B cell (primary cell): ENCODE measurements around the gene AQP3. TPM values are rescaled to one million over a fixed set of nuclear protein-coding genes. Genes with fewer than 3 reads are reported as not detected.

Source experiments
- ATAC-seq: fragments of 200-7000 bp; cut with Tn5 transposase; one replicate; pipeline ENCODE4 v1.10.0; 2021; ENCODE audit warnings: low read depth, mild to moderate bottlenecking, moderate number of reproducible peaks, moderate library complexity
- CTCF ChIA-PET: fragments of 350-600 bp; sonication (Branson Sonifier 250); formaldehyde crosslinking; loops from one replicate; lab custom pipeline; 2021; ENCODE audit warnings: antibody characterized with exemption, inconsistent platforms; lab: Charles Lee
- POLR2A ChIA-PET: fragments of 350-600 bp; sonication (Branson Sonifier 250); formaldehyde crosslinking; loops from one replicate; lab custom pipeline; 2021; ENCODE audit warnings: antibody characterized with exemption; lab: Charles Lee
- DNase-seq: peaks from one replicate; pipeline ENCODE4 v3.0.0; 2013
- H2AFZ ChIP-seq: 2 replicates; pipeline ENCODE4 v1.6.1; 2012; ENCODE audit warnings: mild to moderate bottlenecking, low read depth, low read length; ENCODE audit not compliant: insufficient read depth, poor library complexity, severe bottlenecking
- H3K27ac ChIP-seq, 2 donors: 1 replicate in 1 of 2; 2 replicates in 1 of 2; pipeline ENCODE4 v1.5.1; 2012 to 2013; ENCODE audit warnings: low read length in 2 of 2, mild to moderate bottlenecking in 2 of 2, moderate library complexity in 1 of 2
- H3K27me3 ChIP-seq, 4 experiments: fragments of 200-600 bp in 1 of 4; sonication (generic) in 1 of 4; replicated peaks in 1 of 4; 1 replicate in 2 of 4; 2 replicates in 2 of 4; pipeline versions ENCODE4 v1.6.1 to v1.7.0; 2013 to 2016; ENCODE audit warnings: low read length in 3 of 4, mild to moderate bottlenecking in 2 of 4, mixed read lengths in 1 of 4, moderate library complexity in 1 of 4; ENCODE audit not compliant: insufficient read depth in 4 of 4, control insufficient read depth in 3 of 4; ENCODE audit errors: control extremely low read depth in 1 of 4
- H3K36me3 ChIP-seq, 2 experiments: replicated peaks in 1 of 2; 1 replicate in 1 of 2; 2 replicates in 1 of 2; pipeline versions ENCODE4 v1.6.1 to v1.7.1; 2013; ENCODE audit warnings: low read length in 1 of 2; ENCODE audit not compliant: insufficient read depth in 2 of 2, control insufficient read depth in 1 of 2; ENCODE audit errors: control extremely low read depth in 1 of 2, extremely low read depth in 1 of 2
- H3K4me1 ChIP-seq, 2 donors: fragments of 200-600 bp in 1 of 2; sonication (generic) in 1 of 2; 1 replicate in 1 of 2; 2 replicates in 1 of 2; pipeline versions ENCODE4 v1.5.1 to v1.6.1; 2013 to 2017; ENCODE audit warnings: low read length in 2 of 2; ENCODE audit not compliant: control insufficient read depth in 2 of 2, insufficient read depth in 2 of 2
- H3K4me2 ChIP-seq: replicated peaks from 2 replicates; pipeline ENCODE3; 2012; ENCODE audit warnings: mild to moderate bottlenecking, low read depth, low read length; ENCODE audit not compliant: poor library complexity, severe bottlenecking
- H3K4me3 ChIP-seq, 5 experiments: fragments of 200-600 bp in 1 of 5; sonication (generic) in 1 of 5; 1 replicate in 3 of 5; 2 replicates in 2 of 5; pipeline versions ENCODE4 v1.5.1 to v1.7.0; 2011 to 2016; ENCODE audit warnings: low read length in 4 of 5, mild to moderate bottlenecking in 4 of 5, low read depth in 2 of 5, control low read depth in 1 of 5, moderate library complexity in 1 of 5; ENCODE audit not compliant: insufficient read depth in 1 of 5; ENCODE audit errors: control extremely low read depth in 1 of 5, extremely low read depth in 1 of 5
- H3K79me2 ChIP-seq: fragments of 200-600 bp; sonication (generic); one replicate; pipeline ENCODE4 v1.6.0; 2016; ENCODE audit warnings: low read length; ENCODE audit not compliant: control insufficient read depth, insufficient read depth
- H3K9ac ChIP-seq: fragments of 200-600 bp; sonication (generic); 2 replicates; pipeline ENCODE4 v1.6.1; 2017; ENCODE audit warnings: mild to moderate bottlenecking, low read length, moderate library complexity
- H3K9me3 ChIP-seq, 3 donors: one replicate each; pipeline versions ENCODE4 v1.6.1 to v1.7.1; 2013; ENCODE audit warnings: low read length in 2 of 3; ENCODE audit not compliant: control insufficient read depth in 2 of 3, insufficient read depth in 1 of 3; ENCODE audit errors: control extremely low read depth in 1 of 3
- H4K20me1 ChIP-seq: 2 replicates; pipeline ENCODE4 v1.6.0; 2012; ENCODE audit warnings: mild to moderate bottlenecking, low read length; ENCODE audit not compliant: insufficient read depth, control insufficient read depth, poor library complexity, severe bottlenecking
- H3K27ac Mint-ChIP-seq: one replicate; pipeline ENCODE4 v1.8.0; 2021; ENCODE audit warnings: mixed read lengths
- H3K27me3 Mint-ChIP-seq: one replicate; pipeline ENCODE4 v1.8.0; 2021; ENCODE audit warnings: mixed read lengths
- H3K4me1 Mint-ChIP-seq: one replicate; pipeline ENCODE4 v1.8.0; 2021; ENCODE audit warnings: mixed read lengths
- H3K4me3 Mint-ChIP-seq: one replicate; pipeline ENCODE4 v1.8.0; 2021; ENCODE audit warnings: mixed read lengths
- H3K9me3 Mint-ChIP-seq: one replicate; pipeline ENCODE4 v1.8.0; 2022; ENCODE audit warnings: mixed read lengths; ENCODE audit not compliant: insufficient read depth
- EZH2 ChIP-seq: IDR thresholded peaks from 2 replicates; pipeline ENCODE4 v1.6.1; 2012; ENCODE audit warnings: borderline replicate concordance, low read depth, mild to moderate bottlenecking, moderate library complexity, low read length; ENCODE audit not compliant: insufficient read depth, poor library complexity, severe bottlenecking
- WGBS: methylation state at CpG from one replicate; pipeline ENCODE4 v1.1.5; 2013; ENCODE audit warnings: missing lambda C conversion rate; ENCODE audit not compliant: insufficient coverage; 5-methylcytosine and 5-hydroxymethylcytosine counted together
- intact Hi-C: fragments of 100-400 bp; cut with micrococcal nuclease; formaldehyde crosslinking; loops from one replicate; pipeline ENCODE4 v1.10.0; 2022
- polyA plus RNA-seq: library from polyadenylated mRNA; depleted of rRNA; stranded (reverse); fragments of >200 nt; gene quantifications from 2 replicates; pipeline ENCODE4 v1.2.3, GENCODE V29; 2012
- total RNA-seq, 2 donors: library from RNA; stranded (reverse); fragments of 120-200 nt in 1 of 2; gene quantifications; 1 replicate in 1 of 2; 2 replicates in 1 of 2; pipeline versions ENCODE4 v1.2.3 to v1.2.4, GENCODE V29; 2013 to 2022
- TF ChIP-seq, protein P1 (sequence below): fragments of 200-600 bp; IDR thresholded peaks from one replicate; pipeline ENCODE4 v1.8.0; 2022; ENCODE audit warnings: antibody characterized with exemption, mild to moderate bottlenecking

AQP3 gene
- total and polyA plus RNA-seq, 2 donors (not counting 1 experiment from before 2014, with no cell fraction given) = 1.8 to 10.0 TPM

- intact Hi-C loops = no loop called here
- no peak overlapping the region for H3K4me3 Mint-ChIP-seq
- ChIA-PET POLR2A (no interaction called here), CTCF (no interaction called here)
- Histone ChIP-seq H3K4me1 (peaks cover 11 to 18% of the 10 kb centered on the region in 2 donors), H3K79me2 (no peaks in the 10 kb centered on the region), H3K4me3 (no peak overlapping the region), H3K27ac (no peak overlapping the region), H4K20me1 (no peaks in the 10 kb centered on the region), H3K9ac (no peak overlapping the region), H3K27me3 (no peaks in the 10 kb centered on the region), H3K36me3 (no peaks in the 10 kb centered on the region), H2AFZ (no peak overlapping the region), H3K4me2 (no peak overlapping the region), H3K9me3 (no peaks in the 10 kb centered on the region)
- DNase-seq (no peak), ATAC-seq (no peak)
- H3K27ac Mint-ChIP-seq = no peak overlapping the region
- no peaks in the 10 kb centered on the region for H3K9me3 Mint-ChIP-seq
- 96% methylated on average over 13 of the region's 15 CpGs for WGBS
- no peak for TF ChIP-seq EZH2
- TF ChIP-seq, protein P1, sequence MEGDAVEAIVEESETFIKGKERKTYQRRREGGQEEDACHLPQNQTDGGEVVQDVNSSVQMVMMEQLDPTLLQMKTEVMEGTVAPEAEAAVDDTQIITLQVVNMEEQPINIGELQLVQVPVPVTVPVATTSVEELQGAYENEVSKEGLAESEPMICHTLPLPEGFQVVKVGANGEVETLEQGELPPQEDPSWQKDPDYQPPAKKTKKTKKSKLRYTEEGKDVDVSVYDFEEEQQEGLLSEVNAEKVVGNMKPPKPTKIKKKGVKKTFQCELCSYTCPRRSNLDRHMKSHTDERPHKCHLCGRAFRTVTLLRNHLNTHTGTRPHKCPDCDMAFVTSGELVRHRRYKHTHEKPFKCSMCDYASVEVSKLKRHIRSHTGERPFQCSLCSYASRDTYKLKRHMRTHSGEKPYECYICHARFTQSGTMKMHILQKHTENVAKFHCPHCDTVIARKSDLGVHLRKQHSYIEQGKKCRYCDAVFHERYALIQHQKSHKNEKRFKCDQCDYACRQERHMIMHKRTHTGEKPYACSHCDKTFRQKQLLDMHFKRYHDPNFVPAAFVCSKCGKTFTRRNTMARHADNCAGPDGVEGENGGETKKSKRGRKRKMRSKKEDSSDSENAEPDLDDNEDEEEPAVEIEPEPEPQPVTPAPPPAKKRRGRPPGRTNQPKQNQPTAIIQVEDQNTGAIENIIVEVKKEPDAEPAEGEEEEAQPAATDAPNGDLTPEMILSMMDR = no peak
- peaks cover 5% of the 10 kb centered on the region for H3K27me3 Mint-ChIP-seq
- H3K4me1 Mint-ChIP-seq = peaks cover 20% of the 10 kb centered on the region
Measured at GRCh38 chr9:33442125-33442524, 5.3 kb downstream of the AQP3 start.

DNA sequence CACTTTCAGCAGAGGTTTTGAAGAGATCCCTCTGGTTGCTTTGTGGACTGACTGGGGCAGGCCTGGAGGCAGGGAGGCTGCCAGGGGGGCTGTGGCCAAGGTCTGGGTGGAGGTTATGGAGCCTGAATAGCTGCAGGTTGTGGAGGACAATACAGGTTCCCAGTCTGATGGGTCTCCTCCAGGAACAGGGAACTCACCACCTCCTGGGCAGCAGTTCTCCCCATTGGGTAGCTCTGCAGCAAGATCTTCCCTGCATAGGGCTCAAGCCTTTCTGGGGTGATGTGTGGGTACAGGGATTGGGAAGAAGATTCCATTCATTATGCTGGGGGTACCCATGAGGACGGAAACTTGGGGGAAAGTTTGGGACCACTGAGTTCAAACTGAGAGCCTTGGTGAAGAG lies 6.8 kb downstream of the AQP3 start:
- DNase-seq (no peak), ATAC-seq (no peak)
- no peaks in the 10 kb centered on the region for H4K20me1 ChIP-seq
- CTCF ChIA-PET = no interaction called here
- H3K4me2 ChIP-seq = no peak overlapping the region
- Mint-ChIP-seq H3K9me3 (no peaks in the 10 kb centered on the region), H3K27me3 (peaks cover 5% of the 10 kb centered on the region), H3K27ac (no peak overlapping the region), H3K4me3 (no peak overlapping the region), H3K4me1 (peaks cover 7% of the 10 kb centered on the region)
- no peaks in the 10 kb centered on the region for H3K9me3 ChIP-seq
- H3K4me3 ChIP-seq = no peak overlapping the region
- POLR2A ChIA-PET = no interaction called here
- TF ChIP-seq EZH2 = no peak
- TF ChIP-seq, protein P1 = no peak
- no peaks in the 10 kb centered on the region for H3K36me3 ChIP-seq
- peaks cover 0 to 3% (median 0%) of the 10 kb centered on the region in 4 experiments for H3K27me3 ChIP-seq
- no peak overlapping the region for H3K9ac ChIP-seq
- H3K4me1 ChIP-seq = peaks cover 0 to 5% of the 10 kb centered on the region in 2 donors
- 100% methylated on average over 1 of the region's 1 CpG for WGBS
- H3K79me2 ChIP-seq = no peaks in the 10 kb centered on the region
- intact Hi-C loops = no loop called here
- no peak overlapping the region for H3K27ac ChIP-seq
- no peak overlapping the region for H2AFZ ChIP-seq
